Heart right ventricle (tissue), 16 donors: ENCODE results near the gene LMX1B. TPM values are rescaled to one million over a fixed set of nuclear protein-coding genes. Genes with fewer than 3 reads are reported as not detected.

Source experiments
- ATAC-seq, 8 donors: fragments of 200-7000 bp; cut with Tn5 transposase; one replicate each; pipeline ENCODE4 v1.9.1; 2020; ENCODE audit warnings: mild to moderate bottlenecking in 8 of 8, moderate library complexity in 8 of 8, moderate number of reproducible peaks in 1 of 8
- DNase-seq, 2 donors: peaks; one replicate each; pipeline ENCODE4 v3.0.0-alpha.2; 2020
- H3K27ac ChIP-seq, 10 donors: fragments of 200-600 bp; sonication (generic) in 2 of 10; one replicate each; pipeline versions ENCODE4 v1.5.0 to v1.8.0; 2020 to 2022; ENCODE audit warnings: mild to moderate bottlenecking in 3 of 10
- H3K27me3 ChIP-seq, 7 donors: fragments of 200-600 bp; one replicate each; pipeline ENCODE4 v1.8.0; 2021 to 2022; ENCODE audit warnings: mild to moderate bottlenecking in 2 of 7
- H3K36me3 ChIP-seq, 9 donors: fragments of 200-600 bp; sonication (generic) in 1 of 9; one replicate each; pipeline versions ENCODE4 v1.5.0 to v1.8.0; 2020 to 2022; ENCODE audit warnings: mild to moderate bottlenecking in 2 of 9
- H3K4me1 ChIP-seq, 9 donors: fragments of 200-600 bp; sonication (generic) in 1 of 9; one replicate each; pipeline versions ENCODE4 v1.5.0 to v1.8.0; 2020 to 2022; ENCODE audit warnings: mild to moderate bottlenecking in 4 of 9
- H3K4me3 ChIP-seq, 10 donors: fragments of 200-600 bp; sonication (generic) in 2 of 10; one replicate each; pipeline versions ENCODE4 v1.5.0 to v1.8.0; 2020 to 2022; ENCODE audit warnings: mild to moderate bottlenecking in 7 of 10, moderate library complexity in 2 of 10
- H3K9me3 ChIP-seq, 11 donors: fragments of 200-600 bp in 10 of 11; sonication (generic) in 2 of 11; one replicate each; pipeline versions ENCODE4 v1.5.0 to v1.8.0; 2013 to 2022; ENCODE audit warnings: mild to moderate bottlenecking in 2 of 11, control low read depth in 1 of 11, moderate library complexity in 1 of 11
- CTCF ChIP-seq, 9 donors: fragments of 200-600 bp; sonication (generic) in 2 of 9; IDR thresholded peaks; one replicate each; pipeline versions ENCODE4 v1.5.0 to v1.8.0; 2021 to 2022; ENCODE audit warnings: antibody characterized with exemption in 9 of 9, mild to moderate bottlenecking in 5 of 9, moderate library complexity in 1 of 9
- WGBS, 2 donors: extraction: QIAGEN DNeasy Blood & Tissue Kit; methylation state at CpG; one replicate each; pipeline ENCODE4 v1.1.7; 2013; ENCODE audit warnings: inconsistent platforms in 1 of 2; 5-methylcytosine and 5-hydroxymethylcytosine counted together
- intact Hi-C, 10 donors: fragments of 100-400 bp; cut with DNase I; formaldehyde crosslinking; loops; one replicate each; pipeline versions ENCODE4 v1.11.1 to v1.14.2; 2022
- polyA plus RNA-seq, 2 donors: library from polyadenylated mRNA; stranded (reverse); fragments of 200-250 nt; gene quantifications; one replicate each; pipeline ENCODE4 v1.2.3, GENCODE V29; 2013
- total RNA-seq, 10 donors: library from RNA; stranded (reverse); fragmentation: NEBNext Ultra II Directional in 3 of 10; extraction: Animal tissue kit (Norgen Biotek cat#: 25700) in 3 of 10; gene quantifications; one replicate each; pipeline versions ENCODE4 v1.2.1 to v1.2.4, GENCODE V29; 2021 to 2023
- donor health status: Arrhythmogenic right ventricular cardiomyopathy.
- donor health status: ischemic (EF 13 %, LVEDD 7.1; RV severe dilation, severe dysfunction).
- donor health status: healthy with polysubstance abuse.
- donor health status: DM: no; HTN: yes; CAD: no.
- donor health status: DM: no; HTN: no; CAD: no.
- donor health status: ischemic (EF 25% LVEDD 6.9; RV normal size, moderate dysfunction).
- donor health status: ischemic (EF 25% LVEDD 5.7; RV mildly dilated, moderate dysfunction).
- donor health status: healthy.
- donor health status: DM: yes; HTN: yes; CAD: no.
- donor health status: Ischemic cardiomyopathy.
- donor health status: ischemic (EF 35%, LVEDD 5.7; RV mildly dilated, moderate dysfunction).
- donor health status: nonischemic (EF 11% LVEDD 7.7; RV severe dilation, severe dysfunction).
- donor health status: DM: yes; HTN: yes; CAD: no.
- donor health status: PGD.
- donor health status: ischemic (EF 29% LVEDD 5.4; RV normal size, mild dysfunction).
- donor health status: nonischemic (EF 23%, LVEDD 6.1; RV moderate dilation, normal function).

LMX1B gene
- total and polyA plus RNA-seq, 12 donors: 0.25 to 0.97 (median 0.37) TPM

GRCh38 chr9:126633881-126634558 is 20.3 kb downstream of the LMX1B start:
- peaks cover 2 to 94% (median 81%) of the 10 kb centered on the region in 7 donors for H3K27me3 ChIP-seq

GRCh38 chr9:126635061-126635460 is 21.3 kb downstream of the LMX1B start:
- H3K9me3 ChIP-seq: no peaks in the 10 kb centered on the region
- no peak for TF ChIP-seq CTCF (IDR thresholded peaks at IDR 0.05)
- H3K4me3 ChIP-seq: no peak overlapping the region
- no peak overlapping the region for H3K27ac ChIP-seq
- H3K27me3 ChIP-seq: peaks cover 4 to 94% (median 80%) of the 10 kb centered on the region in 7 donors
- DNase-seq: no peak
- H3K4me1 ChIP-seq: peaks cover 0 to 17% (median 7%) of the 10 kb centered on the region in 9 donors
- intact Hi-C loops: no loop called here
- H3K36me3 ChIP-seq: no peaks in the 10 kb centered on the region
- no peak for ATAC-seq
- WGBS, 2 donors: 85 to 89% methylated on average over 8 of the region's 8 CpGs

More at GRCh38 chr9:126633881-126634558, 20.3 kb downstream of the LMX1B start:
- Histone ChIP-seq H3K27ac (no peak overlapping the region), H3K4me3 (no peak overlapping the region), H3K36me3 (no peaks in the 10 kb centered on the region), H3K9me3 (no peaks in the 10 kb centered on the region), H3K4me1 (peaks cover 0 to 17% (median 7%) of the 10 kb centered on the region in 9 donors)
- ATAC-seq: no peak
- intact Hi-C loops: no loop called here
- 63 to 68% methylated on average over 17 of the region's 17 CpGs for WGBS, 2 donors
- no peak for DNase-seq
- TF ChIP-seq CTCF (IDR thresholded peaks at IDR 0.05): no peak

- H3K4me1 ChIP-seq: peaks cover 0 to 12% (median 7%) of the 10 kb centered on the region in 9 donors
- intact Hi-C loops: no loop called here
- TF ChIP-seq CTCF (IDR thresholded peaks at IDR 0.05): no peak
- peaks cover 4 to 94% (median 76%) of the 10 kb centered on the region in 7 donors for H3K27me3 ChIP-seq
- H3K9me3 ChIP-seq: no peaks in the 10 kb centered on the region
- 64 to 85% methylated on average over 3 of the region's 3 CpGs for WGBS, 2 donors
- no peak overlapping the region for H3K4me3 ChIP-seq
- no peak for ATAC-seq
- H3K27ac ChIP-seq: no peak overlapping the region
- DNase-seq: no peak
- H3K36me3 ChIP-seq: no peaks in the 10 kb centered on the region
Observed at GRCh38 chr9:126635661-126636439, 22.1 kb downstream of the LMX1B start.

- H3K27me3 ChIP-seq: peaks cover 4 to 93% (median 72%) of the 10 kb centered on the region in 7 donors
- DNase-seq: no peak
- no peak overlapping the region for H3K4me3 ChIP-seq
- no peaks in the 10 kb centered on the region for H3K9me3 ChIP-seq
- 57 to 58% methylated on average over 17 of the region's 17 CpGs for WGBS, 2 donors
- peaks cover 0 to 12% (median 7%) of the 10 kb centered on the region in 9 donors for H3K4me1 ChIP-seq
- ATAC-seq: no peak
- H3K27ac ChIP-seq: no peak overlapping the region
- no peak for TF ChIP-seq CTCF (IDR thresholded peaks at IDR 0.05)
- H3K36me3 ChIP-seq: no peaks in the 10 kb centered on the region
- intact Hi-C loops: no loop called here
Observed at GRCh38 chr9:126636983-126637798, 23.5 kb downstream of the LMX1B start.
